ENCODE data around the gene CACNG4. TPM values are rescaled to one million over a fixed set of nuclear protein-coding genes. Genes with fewer than 3 reads are reported as not detected.
"Not testable (repeated sequence)": the region's sequence is repeated elsewhere in the genome, so short reads cannot be mapped to it uniquely, and the experiment has no call there.

Gene CACNG4
- total RNA-seq, 1 donor from 2014 or later = 0.05 TPM

DNA sequence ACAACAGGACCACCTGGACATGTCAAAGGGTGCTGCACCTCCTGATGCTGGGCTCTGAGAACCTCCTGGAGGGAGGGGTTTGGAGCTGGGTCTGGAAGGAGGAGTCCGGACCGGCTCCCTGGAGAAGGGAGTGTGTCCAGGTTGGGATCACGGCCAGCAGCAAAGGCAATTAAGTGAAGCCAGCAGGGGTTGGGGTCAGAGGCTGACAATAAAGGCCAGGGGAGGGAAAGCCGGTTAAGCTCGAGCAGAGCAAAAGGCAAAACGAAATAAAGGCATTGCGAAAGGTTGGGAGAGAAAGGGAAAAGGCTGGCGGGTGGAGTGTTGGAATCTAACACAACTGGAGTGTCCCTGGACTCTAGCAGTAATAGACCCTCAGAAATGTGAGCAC lies 992 bp upstream of the CACNG4 start:
- DNase-seq (ENCODE audit: low read depth) = no peak

GRCh38 chr17:66964930-66965800 lies 658 bp downstream of the CACNG4 start:
- DNase-seq (ENCODE audit: low read depth) = no peak

- no peak for DNase-seq (ENCODE audit: low read depth)
These were observed 1.3 kb downstream of the CACNG4 start for GRCh38 chr17:66965801-66966262.

DNA sequence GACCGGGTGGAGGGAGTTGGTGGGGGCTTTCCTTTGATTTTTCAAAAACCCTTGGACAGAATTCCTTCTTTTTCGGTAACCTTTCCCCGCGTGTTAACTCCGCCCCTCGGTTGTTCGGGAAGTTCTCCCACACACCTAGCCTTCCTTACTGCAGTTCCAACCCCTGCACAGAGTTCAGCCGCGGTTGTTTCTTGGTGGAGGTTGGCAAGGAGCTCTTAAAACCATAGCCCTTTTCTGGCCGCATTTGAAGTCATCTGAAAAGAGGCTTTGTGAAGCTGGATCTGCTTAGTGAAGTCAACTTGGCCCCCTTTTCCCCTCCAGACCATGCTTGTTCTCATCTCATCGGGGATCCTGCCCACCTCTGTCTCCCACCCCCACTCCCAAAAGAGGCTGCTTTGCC lies 1.8 kb downstream of the CACNG4 start:
- no peak for DNase-seq (ENCODE audit: low read depth)

- no peak for DNase-seq (ENCODE audit: low read depth)
These were observed 2.4 kb downstream of the CACNG4 start for GRCh38 chr17:66966704-66967418.

DNA sequence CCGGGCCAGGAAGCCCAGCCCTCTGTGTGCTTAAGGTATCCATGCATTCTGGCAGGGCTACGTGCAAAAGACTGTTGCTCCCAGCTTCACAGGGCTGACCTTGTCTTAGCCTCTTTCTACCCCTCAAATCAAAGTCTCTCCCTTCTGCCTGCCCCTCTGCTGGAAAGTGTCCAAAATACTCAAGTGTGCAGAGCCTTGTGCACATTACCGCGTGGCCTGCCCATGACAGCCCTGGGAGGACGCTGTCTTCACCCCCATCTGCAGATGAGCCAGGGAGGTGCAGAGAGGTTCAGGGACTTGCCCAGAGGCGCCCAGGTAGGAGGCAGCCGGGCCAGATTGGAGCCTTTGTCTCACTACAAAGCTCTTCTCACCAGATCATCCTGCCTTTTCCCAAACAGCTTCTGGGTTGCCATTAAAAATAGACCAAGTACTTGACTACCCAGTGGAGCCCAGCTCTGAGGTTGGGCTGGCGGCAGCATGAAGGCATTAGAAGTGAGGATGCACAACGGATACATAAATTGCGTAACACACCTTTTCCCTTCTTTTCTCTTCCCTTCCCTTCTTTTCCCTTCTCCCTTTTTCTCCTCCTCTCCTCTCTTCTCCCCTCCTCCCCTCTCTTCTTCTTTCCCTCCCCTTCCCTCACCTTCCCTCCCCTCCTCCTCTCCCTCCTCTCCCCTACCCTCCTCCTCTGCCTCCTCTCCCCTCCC lies 3.5 kb downstream of the CACNG4 start:
- DNase-seq (ENCODE audit: low read depth) = no peak

GRCh38 chr17:66968916-66969315 lies 4.4 kb downstream of the CACNG4 start:
- no peak for DNase-seq (ENCODE audit: low read depth)

GRCh38 chr17:66970140-66970539 lies 5.6 kb downstream of the CACNG4 start:
- DNase-seq (ENCODE audit: low read depth) = no peak

DNA sequence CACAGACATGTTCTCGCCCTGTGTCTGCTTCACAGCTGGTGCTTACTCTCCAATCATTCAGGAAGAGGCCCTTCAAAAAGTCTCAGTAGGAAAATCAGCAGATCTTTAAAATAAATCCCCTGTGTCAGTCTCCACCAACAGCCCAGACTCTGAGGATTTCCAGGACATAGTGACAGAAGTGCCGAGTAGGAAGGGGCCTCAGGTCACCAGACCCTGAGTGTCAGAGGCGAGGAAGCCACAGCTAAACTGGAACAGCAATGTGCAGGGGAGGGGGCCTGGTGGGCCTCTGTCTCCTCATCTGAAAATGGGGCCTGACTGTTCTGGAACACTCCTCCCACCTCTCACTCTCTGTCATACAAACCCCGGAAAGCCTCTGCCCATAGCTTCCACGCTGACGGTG lies 6.3 kb downstream of the CACNG4 start:
- no peak for DNase-seq (ENCODE audit: low read depth)

- DNase-seq (ENCODE audit: low read depth) = no peak
These were observed 6.8 kb downstream of the CACNG4 start for GRCh38 chr17:66971264-66971663.

DNA sequence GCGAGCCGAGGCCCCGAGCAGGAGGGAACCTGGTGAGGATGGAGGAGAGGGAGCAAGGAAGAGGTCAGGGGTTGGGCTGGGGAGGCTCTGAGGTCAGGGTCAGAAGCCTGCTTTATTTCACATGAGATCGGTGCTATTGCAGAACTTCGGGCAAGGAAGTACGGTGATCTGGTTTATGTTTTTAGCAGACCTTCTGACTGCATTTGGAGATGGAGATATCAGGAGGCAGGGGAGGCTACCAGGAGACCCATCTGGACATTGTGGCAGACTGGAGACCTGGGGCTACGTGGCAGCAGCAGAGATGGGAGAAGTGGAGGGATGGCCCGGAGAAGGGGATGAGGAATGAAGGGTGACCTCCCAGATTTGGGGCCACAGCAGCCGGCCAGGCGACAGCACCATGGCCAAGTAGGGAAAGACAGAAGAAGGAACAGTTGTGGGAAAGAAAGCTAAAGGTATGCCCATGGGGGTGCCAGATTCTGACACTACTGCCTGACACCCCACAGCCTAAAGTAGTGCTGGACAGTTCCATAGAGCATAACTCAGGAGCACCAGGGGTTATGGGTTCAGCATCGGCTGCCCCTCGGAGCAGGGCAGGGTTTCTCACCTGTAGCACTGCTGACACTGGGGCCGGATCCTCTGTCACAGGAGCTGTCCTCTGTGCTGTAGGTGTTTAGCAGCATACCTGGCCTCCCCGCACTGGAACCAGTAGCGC lies 7.4 kb downstream of the CACNG4 start:
- no peak for DNase-seq (ENCODE audit: low read depth)

GRCh38 chr17:66972442-66972830 lies 7.9 kb downstream of the CACNG4 start:
- DNase-seq (ENCODE audit: low read depth) = not testable (repeated sequence)

GRCh38 chr17:66975188-66975587 lies 10.7 kb downstream of the CACNG4 start:
- DNase-seq (ENCODE audit: low read depth) = no peak

DNA sequence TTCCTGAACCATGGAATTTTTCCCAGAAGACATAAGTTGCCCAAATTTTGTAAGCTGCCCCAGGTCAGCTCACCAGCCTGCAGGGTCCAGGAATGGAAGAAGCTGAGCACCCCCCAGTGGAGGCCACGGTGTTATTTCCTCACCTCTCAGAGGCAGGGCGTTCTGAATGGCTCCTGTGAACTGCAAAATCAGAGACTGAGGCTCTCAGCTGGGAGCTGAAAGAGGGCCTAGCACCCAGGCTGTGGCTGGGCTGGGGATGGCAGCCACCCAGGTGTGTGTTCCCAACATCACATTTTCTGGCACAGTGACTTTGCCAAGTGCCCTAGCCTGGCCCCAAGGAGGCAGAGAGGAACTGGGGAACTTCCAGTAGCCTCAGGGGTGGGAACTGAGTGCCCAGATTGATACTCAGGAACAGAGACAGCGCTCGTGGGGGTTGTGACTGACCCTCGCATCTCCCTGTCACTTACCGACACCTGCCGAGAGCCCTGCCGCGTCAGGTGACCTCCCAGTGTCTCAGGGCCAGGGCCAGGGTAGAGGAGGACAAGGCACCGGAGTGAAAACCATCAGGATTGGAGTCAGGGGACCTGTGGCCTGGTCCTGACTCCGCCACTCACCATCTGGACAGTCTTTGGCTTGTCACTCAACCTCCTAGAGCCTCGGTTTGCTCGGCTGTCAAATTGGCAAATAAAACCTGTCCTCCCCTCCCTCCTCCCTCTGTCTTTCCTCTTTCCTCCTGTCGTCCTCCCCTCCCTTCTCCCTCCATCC lies 11.3 kb downstream of the CACNG4 start:
- peak; percentile 26 for DNase-seq (ENCODE audit: low read depth)

- no peak for DNase-seq (ENCODE audit: low read depth)
These were observed 11.8 kb downstream of the CACNG4 start for GRCh38 chr17:66976379-66976663.

- no peak for DNase-seq (ENCODE audit: low read depth)
These were observed 12.3 kb downstream of the CACNG4 start for GRCh38 chr17:66976781-66977201.

DNA sequence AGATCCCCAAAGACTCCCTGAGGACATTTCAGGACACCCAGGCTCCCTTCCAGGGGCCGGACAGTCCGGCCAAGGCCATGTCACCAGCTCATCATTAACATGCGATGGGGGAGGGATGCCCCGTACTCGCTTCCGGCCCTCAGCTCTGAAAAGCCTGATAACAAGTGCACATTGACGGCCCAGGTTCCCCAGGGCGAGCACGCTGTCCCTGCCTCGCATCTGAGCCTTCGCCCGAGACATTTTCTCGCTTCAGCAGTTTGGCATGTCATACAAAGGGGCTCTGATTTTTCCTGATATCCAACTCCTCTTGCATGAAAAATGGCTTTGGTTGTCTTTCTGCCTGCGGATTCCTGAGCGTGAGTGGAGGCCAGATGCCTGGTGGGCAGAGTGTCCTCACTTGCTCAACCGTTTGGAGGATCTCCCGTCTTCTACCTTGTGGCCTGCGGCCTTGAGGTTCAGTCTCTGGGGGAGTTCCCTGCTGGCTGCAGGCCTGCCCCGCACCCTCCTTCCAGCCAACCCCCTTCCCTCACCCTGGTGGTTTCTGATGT lies 14.1 kb downstream of the CACNG4 start:
- no peak for DNase-seq (ENCODE audit: low read depth)

GRCh38 chr17:66980896-66981295 lies 16.4 kb downstream of the CACNG4 start:
- DNase-seq (ENCODE audit: low read depth) = no peak

- no peak for DNase-seq (ENCODE audit: low read depth)
These were observed 17.5 kb downstream of the CACNG4 start for GRCh38 chr17:66981983-66982508.

- DNase-seq (ENCODE audit: low read depth) = no peak
These were observed 19.0 kb downstream of the CACNG4 start for GRCh38 chr17:66983414-66984021.

Data from myocyte (in vitro differentiated cells).